Mammary epithelial cell (primary cell): ENCODE data around the gene SLC24A2.

ENCODE experiments used
- EZH2 ChIP-seq: IDR thresholded peaks from 2 replicates; pipeline ENCODE4 v1.6.1; 2012; ENCODE audit warnings: low read length, inconsistent platforms, borderline replicate concordance
- TF ChIP-seq, protein P1 (sequence below), 2 donors: IDR thresholded peaks in 1 of 2; conservative IDR thresholded peaks in 1 of 2; 2 replicates each; pipeline ENCODE4 v1.5.1; 2011 to 2012; ENCODE audit warnings: inconsistent platforms in 2 of 2, low read length in 2 of 2, mild to moderate bottlenecking in 2 of 2, control low read depth in 1 of 2, low read depth in 1 of 2; ENCODE audit not compliant: insufficient read depth in 1 of 2; ENCODE audit errors: extremely low read depth in 1 of 2

DNA sequence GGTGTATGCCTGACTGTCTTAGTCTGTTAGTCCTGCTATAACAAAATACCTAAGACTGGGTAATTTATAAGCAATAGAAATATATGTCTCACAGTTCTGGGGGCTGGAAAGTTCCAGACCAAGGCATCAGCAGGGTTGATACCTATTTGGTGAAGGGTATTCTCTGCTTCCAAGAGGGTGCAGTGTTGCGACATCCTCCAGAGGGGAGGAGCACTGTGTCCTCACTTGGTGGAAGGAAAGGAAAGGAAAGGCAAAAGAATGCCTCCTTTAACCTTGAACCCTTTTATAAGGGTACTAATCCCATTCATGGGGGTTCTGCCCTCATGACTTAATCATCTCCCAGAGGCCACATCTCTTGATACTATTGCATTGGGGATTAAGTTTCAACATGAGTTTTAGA, 42.0 kb upstream of the SLC24A2 start:
- TF ChIP-seq, protein P1, sequence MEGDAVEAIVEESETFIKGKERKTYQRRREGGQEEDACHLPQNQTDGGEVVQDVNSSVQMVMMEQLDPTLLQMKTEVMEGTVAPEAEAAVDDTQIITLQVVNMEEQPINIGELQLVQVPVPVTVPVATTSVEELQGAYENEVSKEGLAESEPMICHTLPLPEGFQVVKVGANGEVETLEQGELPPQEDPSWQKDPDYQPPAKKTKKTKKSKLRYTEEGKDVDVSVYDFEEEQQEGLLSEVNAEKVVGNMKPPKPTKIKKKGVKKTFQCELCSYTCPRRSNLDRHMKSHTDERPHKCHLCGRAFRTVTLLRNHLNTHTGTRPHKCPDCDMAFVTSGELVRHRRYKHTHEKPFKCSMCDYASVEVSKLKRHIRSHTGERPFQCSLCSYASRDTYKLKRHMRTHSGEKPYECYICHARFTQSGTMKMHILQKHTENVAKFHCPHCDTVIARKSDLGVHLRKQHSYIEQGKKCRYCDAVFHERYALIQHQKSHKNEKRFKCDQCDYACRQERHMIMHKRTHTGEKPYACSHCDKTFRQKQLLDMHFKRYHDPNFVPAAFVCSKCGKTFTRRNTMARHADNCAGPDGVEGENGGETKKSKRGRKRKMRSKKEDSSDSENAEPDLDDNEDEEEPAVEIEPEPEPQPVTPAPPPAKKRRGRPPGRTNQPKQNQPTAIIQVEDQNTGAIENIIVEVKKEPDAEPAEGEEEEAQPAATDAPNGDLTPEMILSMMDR (conservative IDR thresholded peaks at IDR 0.05 in 1 of 2, IDR thresholded peaks at IDR 0.05 in 1 of 2; ENCODE audit: extremely low read depth in 1 of 2, insufficient read depth in 1 of 2, low read depth in 1 of 2, low read length in 2 of 2) = no peak
- TF ChIP-seq EZH2 = no peak
